Uterus (tissue), 2 donors: Measurements from ENCODE around the gene CACNA2D4.

Source experiments
- POLR2A ChIP-seq, 2 donors: fragments of 450-650 bp; IDR thresholded peaks; one replicate each; pipeline ENCODE4 v1.6.1; 2016; ENCODE audit warnings: antibody characterized with exemption in 2 of 2, mild to moderate bottlenecking in 1 of 2, moderate library complexity in 1 of 2
- TF ChIP-seq, protein P1 (sequence below), 4 experiments: fragments of 200-600 bp in 2 of 4; fragments of 450-650 bp in 2 of 4; sonication (generic) in 2 of 4; IDR thresholded peaks; one replicate each; pipeline ENCODE4 v1.5.1; 2016 to 2019; ENCODE audit warnings: antibody characterized with exemption in 4 of 4, mild to moderate bottlenecking in 2 of 4, moderate library complexity in 1 of 4

DNA sequence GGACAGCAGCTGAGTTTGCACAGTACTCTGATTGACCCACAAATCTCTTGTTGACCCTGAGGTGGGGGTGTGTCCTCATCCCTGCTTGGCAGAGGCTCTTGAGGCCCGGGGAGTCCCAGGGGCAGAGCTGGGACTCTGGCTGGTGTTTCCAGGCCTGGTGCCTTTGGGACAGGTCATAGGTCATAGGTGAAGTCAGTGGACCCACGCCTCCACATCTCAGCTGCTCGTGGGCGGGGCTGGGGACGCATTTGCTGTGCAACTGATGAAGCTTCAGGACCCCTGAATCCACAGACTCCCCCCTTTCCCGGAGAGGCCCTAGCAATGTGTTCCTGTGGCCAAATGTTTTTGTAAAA is 408 bp upstream of the CACNA2D4 start:
- TF ChIP-seq, protein P1, sequence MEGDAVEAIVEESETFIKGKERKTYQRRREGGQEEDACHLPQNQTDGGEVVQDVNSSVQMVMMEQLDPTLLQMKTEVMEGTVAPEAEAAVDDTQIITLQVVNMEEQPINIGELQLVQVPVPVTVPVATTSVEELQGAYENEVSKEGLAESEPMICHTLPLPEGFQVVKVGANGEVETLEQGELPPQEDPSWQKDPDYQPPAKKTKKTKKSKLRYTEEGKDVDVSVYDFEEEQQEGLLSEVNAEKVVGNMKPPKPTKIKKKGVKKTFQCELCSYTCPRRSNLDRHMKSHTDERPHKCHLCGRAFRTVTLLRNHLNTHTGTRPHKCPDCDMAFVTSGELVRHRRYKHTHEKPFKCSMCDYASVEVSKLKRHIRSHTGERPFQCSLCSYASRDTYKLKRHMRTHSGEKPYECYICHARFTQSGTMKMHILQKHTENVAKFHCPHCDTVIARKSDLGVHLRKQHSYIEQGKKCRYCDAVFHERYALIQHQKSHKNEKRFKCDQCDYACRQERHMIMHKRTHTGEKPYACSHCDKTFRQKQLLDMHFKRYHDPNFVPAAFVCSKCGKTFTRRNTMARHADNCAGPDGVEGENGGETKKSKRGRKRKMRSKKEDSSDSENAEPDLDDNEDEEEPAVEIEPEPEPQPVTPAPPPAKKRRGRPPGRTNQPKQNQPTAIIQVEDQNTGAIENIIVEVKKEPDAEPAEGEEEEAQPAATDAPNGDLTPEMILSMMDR (IDR thresholded peaks at IDR 0.05): no peak
- no peak for TF ChIP-seq POLR2A (IDR thresholded peaks at IDR 0.05)
